Measurements from ENCODE around the gene SCLT1.

GRCh38 chr4:129138810-129139496 is 45.6 kb upstream of the SCLT1 start:
- TF ChIP-seq CTCF (conservative IDR thresholded peaks at IDR 0.05; ENCODE audit: low read depth, low read length) (no peak), POLR2A (IDR thresholded peaks at IDR 0.05; ENCODE audit: low read depth, low read length) (no peak), MXI1 (IDR thresholded peaks at IDR 0.05; ENCODE audit: borderline replicate concordance, low read depth, low read length) (no peak), SMC3 (IDR thresholded peaks at IDR 0.05; ENCODE audit: low read depth, low read length) (no peak), CEBPB (IDR thresholded peaks at IDR 0.05; ENCODE audit: low read depth, low read length) (no peak), MAZ (IDR thresholded peaks at IDR 0.05; ENCODE audit: borderline replicate concordance, low read depth, low read length) (no peak), RCOR1 (IDR thresholded peaks at IDR 0.05; ENCODE audit: insufficient replicate concordance, low read length) (no peak), RAD21 (IDR thresholded peaks at IDR 0.05; ENCODE audit: low read length) (no peak), BHLHE40 (IDR thresholded peaks at IDR 0.05; ENCODE audit: low read depth, low read length) (no peak), FOS (IDR thresholded peaks at IDR 0.05; ENCODE audit: low read depth, low read length) (no peak)
